Liver (tissue), 3 donors: ENCODE results near the gene NKD1.

ENCODE experiments used
- EGR1 ChIP-seq, 2 donors: IDR thresholded peaks; 2 replicates each; pipeline ENCODE4 v1.6.1; 2016 to 2018; ENCODE audit warnings: antibody characterized with exemption in 2 of 2, low read depth in 2 of 2
- FOXA1 ChIP-seq: IDR thresholded peaks from 2 replicates; pipeline ENCODE4 v1.6.1; 2016; ENCODE audit warnings: antibody characterized with exemption
- FOXA2 ChIP-seq: IDR thresholded peaks from 2 replicates; pipeline ENCODE4 v1.6.1; 2016; ENCODE audit warnings: antibody characterized with exemption
- GABPA ChIP-seq, 2 donors: IDR thresholded peaks in 1 of 2; conservative IDR thresholded peaks in 1 of 2; 2 replicates each; pipeline ENCODE4 v1.6.1; 2016; ENCODE audit warnings: antibody characterized with exemption in 2 of 2, mild to moderate bottlenecking in 1 of 2, moderate library complexity in 1 of 2
- HNF4G ChIP-seq: IDR thresholded peaks from 2 replicates; pipeline ENCODE4 v1.6.1; 2016; ENCODE audit warnings: antibody characterized with exemption
- JUND ChIP-seq, 2 donors: IDR thresholded peaks; 2 replicates each; pipeline ENCODE4 v1.6.1; 2016; ENCODE audit warnings: antibody characterized with exemption in 2 of 2
- REST ChIP-seq: IDR thresholded peaks from 2 replicates; pipeline ENCODE4 v1.6.1; 2016; ENCODE audit warnings: antibody characterized with exemption, mild to moderate bottlenecking
- SP1 ChIP-seq: IDR thresholded peaks from 2 replicates; pipeline ENCODE4 v1.6.1; 2018; ENCODE audit warnings: antibody characterized with exemption, mild to moderate bottlenecking
- TF ChIP-seq, protein P1 (sequence below): fragments of 150-350 bp; IDR thresholded peaks from 2 replicates; pipeline ENCODE4 v1.5.1; 2017; ENCODE audit warnings: improper control_type of control experiment, low read depth, low read length; ENCODE audit not compliant: missing input control
- TF ChIP-seq, protein P2 (sequence below): IDR thresholded peaks from 2 replicates; pipeline ENCODE4 v1.6.1; 2016; ENCODE audit warnings: antibody characterized with exemption
- TF ChIP-seq, protein P3 (sequence below): IDR thresholded peaks from 2 replicates; pipeline ENCODE4 v1.6.1; 2016; ENCODE audit warnings: antibody characterized with exemption
- donor health status: healthy.
- donor health status: healthy.

GRCh38 chr16:50567651-50568050, 19.5 kb downstream of the NKD1 start:
- TF ChIP-seq, protein P1, sequence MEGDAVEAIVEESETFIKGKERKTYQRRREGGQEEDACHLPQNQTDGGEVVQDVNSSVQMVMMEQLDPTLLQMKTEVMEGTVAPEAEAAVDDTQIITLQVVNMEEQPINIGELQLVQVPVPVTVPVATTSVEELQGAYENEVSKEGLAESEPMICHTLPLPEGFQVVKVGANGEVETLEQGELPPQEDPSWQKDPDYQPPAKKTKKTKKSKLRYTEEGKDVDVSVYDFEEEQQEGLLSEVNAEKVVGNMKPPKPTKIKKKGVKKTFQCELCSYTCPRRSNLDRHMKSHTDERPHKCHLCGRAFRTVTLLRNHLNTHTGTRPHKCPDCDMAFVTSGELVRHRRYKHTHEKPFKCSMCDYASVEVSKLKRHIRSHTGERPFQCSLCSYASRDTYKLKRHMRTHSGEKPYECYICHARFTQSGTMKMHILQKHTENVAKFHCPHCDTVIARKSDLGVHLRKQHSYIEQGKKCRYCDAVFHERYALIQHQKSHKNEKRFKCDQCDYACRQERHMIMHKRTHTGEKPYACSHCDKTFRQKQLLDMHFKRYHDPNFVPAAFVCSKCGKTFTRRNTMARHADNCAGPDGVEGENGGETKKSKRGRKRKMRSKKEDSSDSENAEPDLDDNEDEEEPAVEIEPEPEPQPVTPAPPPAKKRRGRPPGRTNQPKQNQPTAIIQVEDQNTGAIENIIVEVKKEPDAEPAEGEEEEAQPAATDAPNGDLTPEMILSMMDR: no peak
- TF ChIP-seq, protein P2, sequence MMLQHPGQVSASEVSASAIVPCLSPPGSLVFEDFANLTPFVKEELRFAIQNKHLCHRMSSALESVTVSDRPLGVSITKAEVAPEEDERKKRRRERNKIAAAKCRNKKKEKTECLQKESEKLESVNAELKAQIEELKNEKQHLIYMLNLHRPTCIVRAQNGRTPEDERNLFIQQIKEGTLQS: no peak
- TF ChIP-seq GABPA (IDR thresholded peaks at IDR 0.05 in 1 of 2, conservative IDR thresholded peaks at IDR 0.05 in 1 of 2) (no peak), SP1 (no peak), FOXA1 (no peak), HNF4G (no peak), REST (no peak), JUND (IDR thresholded peaks at IDR 0.05) (no peak), FOXA2 (no peak), EGR1 (IDR thresholded peaks at IDR 0.05; ENCODE audit: low read depth in 2 of 2) (no peak)
- TF ChIP-seq, protein P3, sequence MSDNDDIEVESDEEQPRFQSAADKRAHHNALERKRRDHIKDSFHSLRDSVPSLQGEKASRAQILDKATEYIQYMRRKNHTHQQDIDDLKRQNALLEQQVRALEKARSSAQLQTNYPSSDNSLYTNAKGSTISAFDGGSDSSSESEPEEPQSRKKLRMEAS: no peak
